Breast epithelium (tissue), 3 donors: ENCODE measurements around the gene GNAQ.

ENCODE experiments used
- POLR2A ChIP-seq: fragments of 450-650 bp; IDR thresholded peaks from one replicate; pipeline ENCODE4 v1.6.1; 2016; ENCODE audit warnings: antibody characterized with exemption, mild to moderate bottlenecking, moderate library complexity
- POLR2AphosphoS5 ChIP-seq, 3 donors: sonication (generic); formaldehyde crosslinking; IDR thresholded peaks; one replicate each; pipeline ENCODE4 v1.6.1; 2017; ENCODE audit warnings: antibody characterized with exemption in 3 of 3
- TF ChIP-seq, protein P1 (sequence below), 3 donors: fragments of 450-650 bp; IDR thresholded peaks; one replicate each; pipeline ENCODE4 v1.5.1; 2016 to 2017; ENCODE audit warnings: antibody characterized with exemption in 3 of 3, mild to moderate bottlenecking in 3 of 3, moderate library complexity in 3 of 3

DNA sequence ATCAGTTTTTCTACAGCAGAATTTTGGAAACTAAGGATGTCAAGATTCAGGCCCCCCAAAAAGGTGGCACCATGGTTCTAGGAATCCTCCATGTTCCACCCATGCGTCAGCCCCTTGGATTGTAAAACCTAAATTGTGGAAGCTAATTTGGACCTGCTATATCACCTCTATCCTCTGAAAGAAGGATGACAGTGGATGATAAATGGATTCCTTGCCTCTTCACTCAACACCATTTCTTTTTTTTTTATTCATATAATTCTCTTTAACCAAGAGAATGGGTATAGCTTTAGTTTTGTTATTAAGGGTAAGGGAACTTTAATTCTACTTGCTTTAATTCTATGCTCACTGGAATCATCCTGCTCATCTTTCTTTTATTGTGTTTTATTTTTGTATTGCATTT is 71.8 kb downstream of the GNAQ start:
- TF ChIP-seq POLR2A = no peak
- TF ChIP-seq, protein P1, sequence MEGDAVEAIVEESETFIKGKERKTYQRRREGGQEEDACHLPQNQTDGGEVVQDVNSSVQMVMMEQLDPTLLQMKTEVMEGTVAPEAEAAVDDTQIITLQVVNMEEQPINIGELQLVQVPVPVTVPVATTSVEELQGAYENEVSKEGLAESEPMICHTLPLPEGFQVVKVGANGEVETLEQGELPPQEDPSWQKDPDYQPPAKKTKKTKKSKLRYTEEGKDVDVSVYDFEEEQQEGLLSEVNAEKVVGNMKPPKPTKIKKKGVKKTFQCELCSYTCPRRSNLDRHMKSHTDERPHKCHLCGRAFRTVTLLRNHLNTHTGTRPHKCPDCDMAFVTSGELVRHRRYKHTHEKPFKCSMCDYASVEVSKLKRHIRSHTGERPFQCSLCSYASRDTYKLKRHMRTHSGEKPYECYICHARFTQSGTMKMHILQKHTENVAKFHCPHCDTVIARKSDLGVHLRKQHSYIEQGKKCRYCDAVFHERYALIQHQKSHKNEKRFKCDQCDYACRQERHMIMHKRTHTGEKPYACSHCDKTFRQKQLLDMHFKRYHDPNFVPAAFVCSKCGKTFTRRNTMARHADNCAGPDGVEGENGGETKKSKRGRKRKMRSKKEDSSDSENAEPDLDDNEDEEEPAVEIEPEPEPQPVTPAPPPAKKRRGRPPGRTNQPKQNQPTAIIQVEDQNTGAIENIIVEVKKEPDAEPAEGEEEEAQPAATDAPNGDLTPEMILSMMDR (IDR thresholded peaks at IDR 0.05) = no peak
- TF ChIP-seq POLR2AphosphoS5 (IDR thresholded peaks at IDR 0.05) = no peak
